BJ (cell line): ENCODE data around the gene RPL27. TPM values are rescaled to one million over a fixed set of nuclear protein-coding genes. Genes with fewer than 3 reads are reported as not detected.

ENCODE experiments used
- CTCF ChIA-PET: fragments of 350-600 bp; formaldehyde crosslinking; extraction: SDS; loops from one replicate; lab custom pipeline; 2021; ENCODE audit warnings: antibody characterized with exemption, inconsistent platforms; lab: Yijun Ruan, JAX
- POLR2A ChIA-PET: fragments of 300-600 bp; sonication (Branson Sonifier 250); formaldehyde crosslinking; extraction: SDS; loops from one replicate; lab custom pipeline; 2021; ENCODE audit warnings: antibody characterized with exemption; lab: Charles Lee
- DNase-seq: peaks from one replicate; pipeline ENCODE4 v3.0.0-alpha.2; 2011; ENCODE audit warnings: low read depth
- H3K27me3 ChIP-seq: 2 replicates; pipeline ENCODE4 v1.6.0; 2011; ENCODE audit warnings: low read length; ENCODE audit not compliant: control insufficient read depth, insufficient read depth
- H3K36me3 ChIP-seq: 2 replicates; pipeline ENCODE4 v1.5.1; 2011; ENCODE audit warnings: low read length; ENCODE audit not compliant: control insufficient read depth, insufficient read depth
- H3K4me3 ChIP-seq: 2 replicates; pipeline ENCODE4 v1.5.1; 2011; ENCODE audit warnings: low read depth, mild to moderate bottlenecking, control low read depth, low read length
- CTCF ChIP-seq: IDR thresholded peaks from 2 replicates; pipeline ENCODE4 v1.5.1; 2011; ENCODE audit warnings: low read depth, mild to moderate bottlenecking, control low read depth, inconsistent platforms, low read length, moderate library complexity; ENCODE audit not compliant: insufficient read depth
- polyA plus RNA-seq: library from polyadenylated mRNA; depleted of rRNA; stranded (reverse); fragments of >200 nt; gene quantifications from 2 replicates; pipeline ENCODE4 v1.2.3, GENCODE V29; 2011; rRNA removed
- small RNA-seq: library from RNA; depleted of rRNA; stranded (forward); fragments of <200 nt; gene quantifications from one replicate; pipeline ENCODE3, GENCODE V24; 2012; ENCODE audit warnings: low replicate concordance, low read depth; ENCODE audit not compliant: insufficient read length

RPL27 gene
- polyA plus RNA-seq, 1 experiment: 3,309 TPM

GRCh38 chr17:43043307-43043706, 45.1 kb downstream of the RPL27 start:
- CTCF ChIA-PET: interaction anchor here (1.3 to 1.9 kb wide), 2 partner anchors 19 to 81 kb away, joined by 3 to 8 read pairs; no protein-coding TSS in a partner anchor
- DNase-seq: no peak
- Histone ChIP-seq H3K4me3 (no peak overlapping the region), H3K36me3 (no peaks in the 10 kb centered on the region), H3K27me3 (no peaks in the 10 kb centered on the region)
- no peak for TF ChIP-seq CTCF
- POLR2A ChIA-PET: no interaction called here

- ChIA-PET CTCF (interaction anchor here (1.3 to 1.9 kb wide), 2 partner anchors 20 to 80 kb away, joined by 3 to 8 read pairs; no protein-coding TSS in a partner anchor), POLR2A (no interaction called here)
- Histone ChIP-seq H3K4me3 (no peak overlapping the region), H3K36me3 (no peaks in the 10 kb centered on the region), H3K27me3 (no peaks in the 10 kb centered on the region)
- DNase-seq: no peak
- no peak for TF ChIP-seq CTCF
These were observed 45.8 kb downstream of the RPL27 start for GRCh38 chr17:43044024-43044423.

- POLR2A ChIA-PET: no interaction called here
- Histone ChIP-seq H3K36me3 (no peaks in the 10 kb centered on the region), H3K4me3 (no peak overlapping the region), H3K27me3 (no peaks in the 10 kb centered on the region)
- CTCF ChIA-PET: no interaction called here
- no peak for DNase-seq
- no peak for TF ChIP-seq CTCF
These were observed 53.8 kb downstream of the RPL27 start for GRCh38 chr17:43051969-43052368.

Small RNA genes within 50 kb of the gene (small RNA-seq; reads per million reads assigned to genes)
- gene AARSD1: not detected

Other genes starting within 250 kb of the RPL27 start
- gene RAMP2, start 237.2 kb upstream of the RPL27 start, polyA plus RNA-seq: 1.7 and 2.8 TPM in 2 replicates
- 143 and 181 TPM in 2 replicates for gene VPS25, start 225.0 kb upstream of the RPL27 start, polyA plus RNA-seq
- 2.1 and 2.9 TPM in 2 replicates for gene WNK4, start 217.8 kb upstream of the RPL27 start, polyA plus RNA-seq
- 82.8 and 91.9 TPM in 2 replicates for gene COA3, start 199.7 kb upstream of the RPL27 start, polyA plus RNA-seq
- gene CNTD1, start 199.6 kb upstream of the RPL27 start, polyA plus RNA-seq: 0.29 and 0.45 TPM in 2 replicates
- 118 and 126 TPM in 2 replicates for gene BECN1, start 174.1 kb upstream of the RPL27 start, polyA plus RNA-seq
- 65.7 and 101 TPM in 2 replicates for gene PSME3, start 165.0 kb upstream of the RPL27 start, polyA plus RNA-seq
- gene AOC2, start 153.8 kb upstream of the RPL27 start, polyA plus RNA-seq: 0.37 and 0.43 TPM in 2 replicates
- 0.10 and 0.22 TPM in 2 replicates for gene AOC3, start 147.2 kb upstream of the RPL27 start, polyA plus RNA-seq
- gene G6PC1, start 97.6 kb upstream of the RPL27 start, polyA plus RNA-seq: not detected in 2 replicates
- gene AARSD1, start 34.0 kb upstream of the RPL27 start, polyA plus RNA-seq: 45.2 and 51.6 TPM in 2 replicates
- 3.3 and 3.4 TPM in 2 replicates for gene PTGES3L, start 18.3 kb upstream of the RPL27 start, polyA plus RNA-seq
- gene RUNDC1, start 17.9 kb upstream of the RPL27 start, polyA plus RNA-seq: 9.8 and 12.9 TPM in 2 replicates
- 27.7 and 42.5 TPM in 2 replicates for gene IFI35, start 8.4 kb downstream of the RPL27 start, polyA plus RNA-seq
- 170 and 245 TPM in 2 replicates for gene VAT1, start 24.0 kb downstream of the RPL27 start, polyA plus RNA-seq
- gene RND2, start 26.8 kb downstream of the RPL27 start, polyA plus RNA-seq: 0.89 and 1.3 TPM in 2 replicates
- 9.4 and 12.6 TPM in 2 replicates for gene BRCA1, start 126.9 kb downstream of the RPL27 start, polyA plus RNA-seq
- 130 and 142 TPM in 2 replicates for gene NBR1, start 172.8 kb downstream of the RPL27 start, polyA plus RNA-seq
- gene TMEM106A, start 213.5 kb downstream of the RPL27 start, polyA plus RNA-seq: 7.0 and 9.3 TPM in 2 replicates
- not detected in 2 replicates for gene CCDC200, start 230.2 kb downstream of the RPL27 start, polyA plus RNA-seq
- not detected in 2 replicates for gene RNU2-1, start 235.6 kb downstream of the RPL27 start, polyA plus RNA-seq